CD8-positive, alpha-beta memory T cell (primary cell): ENCODE results near the gene IRS4. TPM values are rescaled to one million over a fixed set of nuclear protein-coding genes. Genes with fewer than 3 reads are reported as not detected.

Source experiments
- CTCF ChIA-PET: fragments of 350-600 bp; sonication (Branson Sonifier 250); formaldehyde crosslinking; loops from one replicate; lab custom pipeline; 2021; ENCODE audit warnings: antibody characterized with exemption; lab: Charles Lee
- POLR2A ChIA-PET: fragments of 350-600 bp; sonication (Branson Sonifier 250); formaldehyde crosslinking; loops from one replicate; lab custom pipeline; 2021; ENCODE audit warnings: antibody characterized with exemption; lab: Charles Lee
- DNase-seq, 5 donors: peaks; one replicate each; pipeline versions ENCODE4 v3.0.0 to v3.0.0-alpha.2; 2020 to 2022; ENCODE audit warnings: mixed read lengths in 1 of 5
- H3K27ac ChIP-seq: one replicate; pipeline ENCODE4 v1.7.0; 2013; ENCODE audit warnings: low read depth, mild to moderate bottlenecking, low read length, moderate library complexity
- H3K27me3 ChIP-seq: 2 replicates; pipeline ENCODE4 v1.7.0; 2013; ENCODE audit warnings: low read length, mild to moderate bottlenecking; ENCODE audit not compliant: insufficient read depth, poor library complexity, severe bottlenecking
- H3K36me3 ChIP-seq: 2 replicates; pipeline ENCODE4 v1.7.0; 2013; ENCODE audit warnings: mild to moderate bottlenecking, low read length, moderate library complexity; ENCODE audit not compliant: insufficient read depth
- H3K4me1 ChIP-seq: 2 replicates; pipeline ENCODE4 v1.7.0; 2013; ENCODE audit warnings: mild to moderate bottlenecking, low read length, moderate library complexity; ENCODE audit not compliant: insufficient read depth
- H3K4me3 ChIP-seq: 2 replicates; pipeline ENCODE4 v1.7.0; 2013; ENCODE audit warnings: mild to moderate bottlenecking, low read length
- H3K9me3 ChIP-seq: 2 replicates; pipeline ENCODE4 v1.7.0; 2013; ENCODE audit warnings: mild to moderate bottlenecking, low read length
- H3K27ac Mint-ChIP-seq, 8 donors: one replicate each; pipeline ENCODE4 v1.8.0; 2020 to 2021; ENCODE audit warnings: mixed read lengths in 8 of 8, mild to moderate bottlenecking in 6 of 8, inconsistent platforms in 3 of 8, moderate library complexity in 3 of 8
- H3K27me3 Mint-ChIP-seq, 2 donors: one replicate each; pipeline ENCODE4 v1.8.0; 2020 to 2021; ENCODE audit warnings: mixed read lengths in 2 of 2, mild to moderate bottlenecking in 1 of 2, moderate library complexity in 1 of 2
- H3K36me3 Mint-ChIP-seq, 3 donors: one replicate each; pipeline ENCODE4 v1.8.0; 2020 to 2021; ENCODE audit warnings: mixed read lengths in 3 of 3, inconsistent platforms in 1 of 3, mild to moderate bottlenecking in 1 of 3
- H3K4me1 Mint-ChIP-seq, 3 donors: one replicate each; pipeline ENCODE4 v1.8.0; 2020 to 2021; ENCODE audit warnings: mixed read lengths in 3 of 3, inconsistent platforms in 1 of 3, mild to moderate bottlenecking in 1 of 3
- H3K4me3 Mint-ChIP-seq, 7 donors: one replicate each; pipeline ENCODE4 v1.8.0; 2020 to 2021; ENCODE audit warnings: mixed read lengths in 7 of 7, mild to moderate bottlenecking in 6 of 7, moderate library complexity in 4 of 7, inconsistent platforms in 2 of 7
- H3K9me3 Mint-ChIP-seq, 5 donors: one replicate each; pipeline ENCODE4 v1.8.0; 2020 to 2022; ENCODE audit warnings: mixed read lengths in 5 of 5, mild to moderate bottlenecking in 3 of 5, moderate library complexity in 2 of 5, inconsistent platforms in 1 of 5
- polyA plus RNA-seq: library from polyadenylated mRNA; unstranded; fragments of 300-500 nt; fragmentation: Illumina TruSeq; gene quantifications from one replicate; pipeline ENCODE4 v1.2.3, GENCODE V29; 2021
- total RNA-seq, 2 experiments: library from RNA; stranded (reverse); gene quantifications; one replicate each; pipeline ENCODE4 v1.2.3, GENCODE V29; 2021

The IRS4 gene
- total RNA-seq (not detected), polyA plus RNA-seq (not detected)

DNA sequence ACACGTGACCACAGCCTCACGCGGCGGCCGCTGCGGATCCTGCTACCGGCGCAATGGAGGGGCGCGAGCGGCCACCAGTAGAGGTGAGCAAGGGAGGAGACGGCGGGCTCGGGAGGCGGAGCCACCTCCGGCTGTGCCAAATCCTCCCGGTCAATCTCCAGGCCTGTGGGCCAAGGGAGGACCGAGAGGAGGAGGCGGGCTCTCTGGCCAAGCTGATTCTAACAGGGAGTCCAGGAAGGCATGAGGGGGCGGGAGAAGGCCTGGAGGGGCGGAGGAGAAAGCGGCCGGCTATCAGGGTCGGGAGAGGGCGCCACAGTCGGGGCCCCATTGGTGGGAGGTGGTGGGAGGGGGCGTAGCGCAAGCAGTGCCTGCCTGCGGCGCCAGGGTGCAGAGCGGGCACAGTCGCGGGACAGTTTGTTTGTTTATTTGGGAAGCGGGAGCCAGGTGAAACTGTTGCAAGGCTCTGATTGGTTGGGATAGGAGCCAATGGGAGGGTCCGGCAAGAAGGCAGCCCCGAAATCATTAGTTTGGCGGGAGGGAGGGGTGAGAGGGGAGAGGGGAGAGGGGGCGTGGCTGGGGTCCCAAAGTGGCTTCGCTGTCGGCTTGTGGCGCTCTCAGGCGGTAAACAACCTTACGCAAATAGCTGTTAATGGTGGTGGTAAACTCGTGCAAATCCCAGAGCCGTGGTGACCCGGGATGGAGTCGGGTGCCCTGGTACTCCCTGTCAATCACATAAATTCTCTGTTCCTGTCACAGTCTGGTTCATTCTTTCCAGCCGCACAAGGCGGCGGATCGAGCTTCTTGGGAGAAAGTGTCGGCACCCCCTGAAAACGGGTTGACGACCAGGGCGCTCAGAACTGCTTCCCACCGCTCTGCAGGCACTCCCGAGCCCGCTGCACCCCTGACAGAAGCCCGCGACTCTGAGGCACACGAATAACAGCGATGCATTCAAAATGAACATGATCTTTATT, at the start of gene IRS4:
Gene IRS4 (minus strand): TSS at position 55 of the 971 bp plus-strand sequence.
- Histone ChIP-seq H3K27ac (no peak within 1 kb of the TSS), H3K4me1 (no peaks in the 10 kb centered on the region), H3K36me3 (no peaks in the 10 kb centered on the region), H3K9me3 (no peaks in the 10 kb centered on the region), H3K27me3 (no peaks in the 10 kb centered on the region), H3K4me3 (no peak within 1 kb of the TSS)
- Mint-ChIP-seq H3K4me1 (no peaks in the 10 kb centered on the region), H3K27me3 (peaks cover 19 to 23% of the 10 kb centered on the region in 2 donors), H3K9me3 (peaks cover 0 to 11% (median 2%) of the 10 kb centered on the region in 5 donors), H3K27ac (no peak within 1 kb of the TSS), H3K36me3 (no peaks in the 10 kb centered on the region), H3K4me3 (peak within 1 kb of the TSS in 1 of 7 donors; percentile 66)
- ChIA-PET CTCF (no interaction called here), POLR2A (no interaction called here)
- DNase-seq, result no peak

DNA sequence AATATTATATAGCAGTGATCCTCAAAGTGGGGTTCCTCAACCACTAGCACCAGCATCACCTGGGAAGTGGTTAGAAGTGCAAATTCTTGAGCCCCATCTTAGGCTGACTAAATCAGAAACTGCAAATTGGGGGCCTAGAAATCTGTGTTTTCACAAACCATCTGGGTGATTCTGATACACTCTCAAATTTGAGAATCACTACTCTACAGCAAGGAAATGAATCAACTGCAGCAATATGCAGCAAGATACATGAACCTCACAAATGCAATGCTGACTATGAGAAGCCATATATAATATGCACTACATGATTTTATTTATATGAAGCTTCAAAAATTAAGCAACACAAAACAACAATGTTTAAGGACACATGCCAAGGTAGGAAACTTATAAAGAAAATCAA, 36.2 kb upstream of the IRS4 start:
- no peaks in the 10 kb centered on the region for H3K27me3 ChIP-seq
- H3K4me3 Mint-ChIP-seq, result no peak overlapping the region
- POLR2A ChIA-PET, result no interaction called here
- no peaks in the 10 kb centered on the region for H3K9me3 ChIP-seq
- H3K4me3 ChIP-seq, result no peak overlapping the region
- no peaks in the 10 kb centered on the region for H3K36me3 Mint-ChIP-seq
- DNase-seq, result no peak
- H3K4me1 ChIP-seq, result no peaks in the 10 kb centered on the region
- CTCF ChIA-PET, result no interaction called here
- H3K27me3 Mint-ChIP-seq, result peaks cover 0 to 6% of the 10 kb centered on the region in 2 donors
- no peaks in the 10 kb centered on the region for H3K36me3 ChIP-seq
- no peak overlapping the region for H3K27ac Mint-ChIP-seq
- no peaks in the 10 kb centered on the region for H3K4me1 Mint-ChIP-seq
- H3K9me3 Mint-ChIP-seq, result peaks cover 0 to 10% (median 2%) of the 10 kb centered on the region in 5 donors
- H3K27ac ChIP-seq, result no peak overlapping the region

DNA sequence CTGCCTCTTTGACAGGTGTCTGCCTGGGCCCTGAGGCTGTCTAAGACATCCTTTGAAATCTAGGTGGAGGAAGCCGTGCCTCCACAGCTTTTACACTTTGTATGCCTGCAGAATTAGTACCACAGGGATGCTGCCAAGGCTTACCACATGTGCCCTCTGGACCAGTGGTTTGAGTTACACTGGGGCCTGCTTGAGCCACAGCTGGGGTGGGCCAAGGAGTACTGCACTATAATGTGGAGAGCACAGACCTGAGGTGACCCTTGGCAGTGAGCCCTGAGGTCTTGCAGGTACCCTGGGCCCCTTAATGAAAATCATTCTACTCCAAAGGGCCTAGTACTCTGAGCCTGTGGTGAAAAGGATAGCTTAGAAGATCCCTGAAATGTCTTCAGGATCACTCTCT, 27.2 kb upstream of the IRS4 start:
- Mint-ChIP-seq H3K27ac (no peak overlapping the region), H3K4me1 (no peaks in the 10 kb centered on the region)
- CTCF ChIA-PET, result no interaction called here

DNA sequence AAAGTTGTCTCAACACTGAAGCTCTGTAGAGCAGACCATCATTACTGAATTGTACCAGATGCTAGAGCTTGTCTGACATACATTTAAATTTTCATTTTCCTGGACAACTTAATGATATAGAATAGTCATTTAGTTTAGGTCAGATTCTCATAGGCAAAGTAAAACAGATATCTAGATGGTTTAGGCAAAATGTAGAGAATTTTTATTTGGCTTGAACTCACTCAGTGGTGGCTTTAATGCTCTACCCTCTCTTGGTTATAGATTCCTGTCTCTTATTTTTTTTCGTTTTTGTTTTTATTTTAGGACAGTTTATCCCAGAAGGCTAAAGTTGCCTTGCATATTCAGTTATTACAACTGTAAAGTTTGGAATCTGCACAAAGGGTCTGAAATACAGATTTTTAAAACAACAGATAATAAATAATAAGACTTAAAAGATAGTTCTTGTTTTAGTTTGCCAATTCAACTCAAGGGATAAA, 4.0 kb upstream of the IRS4 start:
- no peaks in the 10 kb centered on the region for H3K4me1 Mint-ChIP-seq
- no peak overlapping the region for H3K4me3 Mint-ChIP-seq
- peaks cover 5 to 12% of the 10 kb centered on the region in 2 donors for H3K27me3 Mint-ChIP-seq
- POLR2A ChIA-PET, result no interaction called here
- no peak for DNase-seq
- no peaks in the 10 kb centered on the region for H3K36me3 Mint-ChIP-seq
- Histone ChIP-seq H3K27ac (no peak overlapping the region), H3K9me3 (no peaks in the 10 kb centered on the region), H3K4me3 (no peak overlapping the region), H3K27me3 (no peaks in the 10 kb centered on the region), H3K36me3 (no peaks in the 10 kb centered on the region), H3K4me1 (no peaks in the 10 kb centered on the region)
- CTCF ChIA-PET, result no interaction called here
- peaks cover 0 to 7% (median 3%) of the 10 kb centered on the region in 5 donors for H3K9me3 Mint-ChIP-seq
- no peak overlapping the region for H3K27ac Mint-ChIP-seq

More for the DNA sequence above, 27.2 kb upstream of the IRS4 start:
- Histone ChIP-seq H3K4me1 (no peaks in the 10 kb centered on the region), H3K36me3 (no peaks in the 10 kb centered on the region), H3K4me3 (no peak overlapping the region), H3K9me3 (no peaks in the 10 kb centered on the region), H3K27ac (no peak overlapping the region), H3K27me3 (no peaks in the 10 kb centered on the region)
- no peak overlapping the region for H3K4me3 Mint-ChIP-seq
- H3K27me3 Mint-ChIP-seq, result peaks cover 0 to 1% of the 10 kb centered on the region in 2 donors
- no peaks in the 10 kb centered on the region for H3K36me3 Mint-ChIP-seq
- no peak for DNase-seq
- peaks cover 0 to 4% (median 3%) of the 10 kb centered on the region in 5 donors for H3K9me3 Mint-ChIP-seq
- POLR2A ChIA-PET, result no interaction called here

DNA sequence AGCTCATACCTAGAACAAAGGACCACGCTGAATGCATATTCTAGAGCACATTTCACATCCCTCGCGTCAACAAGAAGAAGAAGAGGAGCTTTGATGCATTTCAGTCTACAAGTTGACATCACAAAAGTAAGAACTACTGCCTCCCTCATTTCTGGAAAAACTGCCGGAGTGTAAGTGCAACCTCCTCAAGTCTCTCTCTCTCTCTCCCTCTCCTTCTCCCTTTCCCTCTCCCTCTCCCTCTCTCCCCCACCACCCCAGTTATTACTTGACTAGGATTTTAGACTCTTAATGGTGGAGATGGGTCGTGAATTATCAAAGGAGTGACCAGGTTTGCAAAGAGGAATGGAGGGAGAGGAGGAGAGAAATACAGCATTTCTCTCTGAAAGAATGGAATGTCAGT, 1.4 kb upstream of the IRS4 start:
- no peak overlapping the region for H3K4me3 Mint-ChIP-seq
- no peaks in the 10 kb centered on the region for H3K36me3 Mint-ChIP-seq
- no peaks in the 10 kb centered on the region for H3K27me3 ChIP-seq
- no peaks in the 10 kb centered on the region for H3K4me1 Mint-ChIP-seq
- no peak overlapping the region for H3K27ac Mint-ChIP-seq
- ChIA-PET CTCF (no interaction called here), POLR2A (no interaction called here)
- no peak overlapping the region for H3K4me3 ChIP-seq
- peaks cover 0 to 11% (median 3%) of the 10 kb centered on the region in 5 donors for H3K9me3 Mint-ChIP-seq
- H3K36me3 ChIP-seq, result no peaks in the 10 kb centered on the region
- H3K9me3 ChIP-seq, result no peaks in the 10 kb centered on the region
- no peak overlapping the region for H3K27ac ChIP-seq
- no peaks in the 10 kb centered on the region for H3K4me1 ChIP-seq
- H3K27me3 Mint-ChIP-seq, result peaks cover 18 to 19% of the 10 kb centered on the region in 2 donors
- no peak for DNase-seq

DNA sequence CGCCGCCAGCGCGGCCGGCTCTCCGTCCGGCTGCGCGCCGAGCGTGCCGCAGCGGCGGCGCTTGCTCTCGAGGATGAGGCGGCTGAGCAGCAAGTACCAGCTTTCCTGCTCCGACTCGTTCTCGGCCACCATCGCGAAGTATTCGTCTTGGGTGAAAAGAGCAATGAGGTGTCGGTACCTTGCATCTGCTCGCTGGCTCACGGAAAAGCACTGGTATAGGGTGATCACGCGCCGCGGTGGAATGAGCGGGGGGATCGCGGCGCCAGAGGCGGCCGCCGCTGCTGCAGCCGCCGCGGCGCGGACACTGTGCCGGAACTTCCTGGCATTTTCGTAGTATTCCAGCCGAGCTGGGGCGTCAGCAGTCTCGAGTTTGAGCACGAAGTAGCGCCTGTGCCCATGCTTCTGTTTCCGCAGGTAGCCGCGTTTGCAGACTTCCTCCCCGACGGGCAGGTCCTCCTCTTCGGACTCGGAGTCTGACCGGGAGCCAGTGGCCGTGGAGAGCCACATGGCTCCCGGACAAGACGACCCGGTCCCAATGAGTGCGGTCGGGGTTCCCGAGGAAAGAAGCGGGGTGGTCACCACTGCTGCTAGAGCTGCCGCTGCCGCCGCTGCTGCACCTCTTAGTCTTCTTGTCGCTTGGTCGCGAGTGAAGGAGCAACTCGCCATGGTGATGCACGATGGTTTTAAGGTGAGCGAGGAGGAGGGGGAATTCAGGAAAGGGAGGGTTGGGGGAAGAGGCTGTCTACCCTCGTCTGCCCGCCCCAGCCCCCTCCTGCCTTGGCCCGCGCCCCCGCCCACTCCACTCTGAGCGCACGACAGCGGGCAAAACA, 469 bp downstream of the IRS4 start:
- Mint-ChIP-seq H3K36me3 (no peaks in the 10 kb centered on the region), H3K4me3 (no peak overlapping the region), H3K9me3 (peaks cover 0 to 11% (median 3%) of the 10 kb centered on the region in 5 donors), H3K4me1 (no peaks in the 10 kb centered on the region), H3K27me3 (peaks cover 19 to 25% of the 10 kb centered on the region in 2 donors), H3K27ac (no peak overlapping the region)
- Histone ChIP-seq H3K9me3 (no peaks in the 10 kb centered on the region), H3K4me3 (no peak overlapping the region), H3K36me3 (no peaks in the 10 kb centered on the region), H3K4me1 (no peaks in the 10 kb centered on the region), H3K27ac (no peak overlapping the region), H3K27me3 (no peaks in the 10 kb centered on the region)
- CTCF ChIA-PET, result no interaction called here
- POLR2A ChIA-PET, result no interaction called here
- no peak for DNase-seq

DNA sequence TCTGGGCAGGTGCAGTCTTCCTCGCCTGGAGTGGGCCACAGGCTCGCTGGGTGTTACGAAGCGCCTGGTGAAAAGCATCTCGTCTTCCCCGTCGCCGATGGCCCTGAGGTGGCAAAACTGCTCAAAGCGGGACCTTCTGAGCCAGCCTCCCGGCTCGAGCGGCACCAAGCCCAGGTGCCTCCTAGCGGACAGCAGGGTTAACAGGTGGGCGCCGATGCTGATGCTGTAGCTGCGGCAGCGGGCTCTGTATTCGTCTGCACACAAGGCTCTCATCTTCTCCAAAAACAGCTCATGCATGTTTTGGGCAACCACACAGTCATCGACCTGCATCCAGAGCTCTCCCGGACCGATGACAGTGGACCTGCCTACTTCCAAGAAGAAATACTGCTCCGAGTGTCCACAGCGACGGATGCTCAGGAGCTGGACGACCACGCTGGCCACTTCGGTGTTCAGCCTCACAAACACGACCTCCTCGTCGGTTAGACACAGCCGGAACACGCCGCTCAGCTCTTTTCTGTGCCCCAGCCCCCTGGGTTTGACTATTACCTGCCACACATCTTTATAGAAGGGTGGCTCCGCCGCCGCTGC, 1.2 kb downstream of the IRS4 start:
- Histone ChIP-seq H3K4me1 (no peaks in the 10 kb centered on the region), H3K9me3 (no peaks in the 10 kb centered on the region), H3K27me3 (no peaks in the 10 kb centered on the region), H3K27ac (no peak overlapping the region), H3K4me3 (no peak overlapping the region), H3K36me3 (no peaks in the 10 kb centered on the region)
- peak overlapping the region in 1 of 7 donors; percentile 66 for H3K4me3 Mint-ChIP-seq
- CTCF ChIA-PET, result no interaction called here
- peaks cover 19 to 26% of the 10 kb centered on the region in 2 donors for H3K27me3 Mint-ChIP-seq
- peaks cover 0 to 11% (median 4%) of the 10 kb centered on the region in 5 donors for H3K9me3 Mint-ChIP-seq
- no peaks in the 10 kb centered on the region for H3K36me3 Mint-ChIP-seq
- H3K4me1 Mint-ChIP-seq, result no peaks in the 10 kb centered on the region
- H3K27ac Mint-ChIP-seq, result no peak overlapping the region
- DNase-seq, result no peak
- POLR2A ChIA-PET, result no interaction called here
